Left forelimb (tissue), 1 donor: ENCODE measurements around the gene HM13.
"Not testable (repeated sequence)": the region's sequence is repeated elsewhere in the genome, so short reads cannot be mapped to it uniquely, and the experiment has no call there.

Experiments used
- DNase-seq: peaks from one replicate; pipeline ENCODE4 v3.0.0-alpha.2; 2018; ENCODE audit warnings: low spot score

HM13 gene

DNA sequence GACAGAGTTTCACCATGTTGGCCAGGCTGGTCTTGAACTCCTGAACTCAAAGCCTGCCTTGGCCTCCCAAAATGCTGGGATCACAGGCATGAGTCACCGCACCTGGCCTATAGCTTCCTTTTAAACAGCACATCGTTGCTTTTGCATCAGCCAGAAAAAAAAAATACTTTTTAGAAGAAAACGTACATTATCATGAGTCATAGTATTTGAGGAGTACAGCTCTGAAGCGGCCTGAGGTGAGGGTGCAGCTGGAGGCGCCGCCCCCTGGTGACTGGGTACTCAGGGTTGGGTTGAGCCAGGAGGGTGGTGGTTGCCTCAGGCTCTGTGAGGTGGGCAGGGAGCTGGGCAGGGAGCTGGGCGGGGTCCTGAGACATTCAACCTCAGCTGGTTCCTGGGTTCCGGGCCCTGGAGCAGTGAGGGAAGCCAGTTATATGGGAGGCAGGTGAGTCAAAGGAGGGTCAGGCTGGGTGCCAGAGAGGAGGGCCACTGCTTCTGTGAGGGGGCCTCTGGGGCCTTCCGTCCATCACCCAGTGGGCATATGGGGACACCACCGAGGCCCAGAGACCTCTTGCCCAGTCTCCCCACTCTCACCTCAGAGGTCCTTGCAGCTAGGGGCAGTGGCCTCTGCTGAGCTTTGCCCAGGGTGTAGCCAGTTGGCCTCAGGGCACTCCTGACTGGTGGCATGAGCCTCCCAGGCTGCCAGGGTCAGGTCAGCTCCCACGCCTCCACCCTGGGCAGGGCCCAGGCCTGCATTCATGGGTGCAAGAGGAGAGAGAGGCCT lies 79.2 kb downstream of the HM13 start:
- DNase-seq, result no peak

DNA sequence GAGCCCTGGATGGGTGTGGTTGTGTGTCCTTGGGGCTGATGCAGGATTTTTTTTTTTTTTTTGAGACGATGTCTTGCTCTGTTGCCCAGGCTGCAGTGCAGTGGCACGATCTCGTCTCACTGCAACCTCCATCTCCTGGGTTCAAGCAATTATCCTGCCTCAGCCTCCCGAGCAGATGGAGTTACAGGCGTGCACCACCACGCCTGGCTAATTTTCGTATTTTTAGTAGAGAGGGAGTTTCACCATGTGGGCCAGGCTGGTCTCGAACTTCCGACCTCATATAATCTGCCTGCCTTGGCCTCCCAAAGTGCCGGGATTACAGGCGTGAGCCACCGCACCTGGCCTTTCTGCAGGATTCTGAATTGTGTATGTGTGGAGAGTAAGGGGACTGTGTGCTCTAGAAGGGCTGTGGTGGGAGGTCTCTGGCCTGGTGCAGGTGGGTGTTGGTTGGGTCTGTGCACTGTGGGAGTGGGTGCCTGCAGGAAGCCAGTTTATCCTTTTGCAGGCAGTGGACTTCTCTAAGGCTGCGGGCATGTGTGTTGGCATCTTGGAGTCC lies 79.8 kb downstream of the HM13 start:
- no peak for DNase-seq

DNA sequence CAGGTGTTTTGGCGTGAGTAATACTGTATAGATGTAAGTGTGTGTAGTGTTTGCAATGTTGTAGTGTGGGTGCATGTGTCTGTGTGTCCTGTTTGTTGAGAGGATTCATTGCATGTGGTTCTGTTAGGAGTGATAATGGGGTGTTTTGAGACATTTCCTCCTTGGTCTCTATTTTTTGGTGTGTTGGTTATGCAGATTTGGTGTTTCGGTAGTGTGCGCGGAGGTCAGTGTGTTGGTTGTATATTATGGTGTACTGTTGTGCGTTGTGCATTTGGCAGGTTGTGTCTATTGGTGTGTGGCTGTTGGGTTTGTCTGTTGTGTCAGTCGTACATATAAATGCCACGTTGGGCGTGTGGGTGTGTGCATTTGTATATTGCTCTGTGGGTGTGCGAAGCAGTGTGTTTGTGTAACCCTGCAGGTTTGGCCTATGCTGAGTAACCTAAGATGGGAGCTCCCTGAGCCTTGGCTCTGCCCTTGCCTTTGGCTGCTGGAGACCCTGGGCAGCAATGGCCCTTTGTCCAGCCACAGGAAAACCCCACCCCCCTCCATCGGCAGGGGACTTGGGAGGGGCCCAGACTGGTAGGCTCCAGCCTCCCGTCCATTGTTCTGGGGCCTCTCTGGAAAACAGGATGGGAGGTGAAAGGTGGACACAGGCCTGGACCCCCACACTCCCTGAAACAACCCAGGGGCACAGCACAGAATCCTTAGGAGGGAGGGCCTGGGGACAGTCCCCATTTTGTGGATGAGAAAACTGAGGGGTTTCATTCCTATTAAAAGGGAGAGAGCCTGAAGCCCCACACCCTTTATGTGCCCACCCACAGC lies 80.5 kb downstream of the HM13 start:
- DNase-seq, result no peak

DNA sequence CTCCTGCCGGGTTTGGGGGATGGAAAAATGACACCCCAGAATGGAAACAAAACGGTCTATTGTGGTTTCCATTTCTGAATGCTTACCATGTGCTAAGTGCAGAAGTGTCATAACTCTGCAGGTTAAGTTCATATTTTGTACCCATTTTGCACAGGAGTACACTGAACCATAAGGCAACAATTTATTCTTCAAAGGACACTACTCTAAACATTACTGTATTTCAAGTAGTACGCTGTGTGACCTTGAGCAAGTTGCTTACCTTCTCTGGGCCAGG lies 81.1 kb downstream of the HM13 start:
- no peak for DNase-seq

DNA sequence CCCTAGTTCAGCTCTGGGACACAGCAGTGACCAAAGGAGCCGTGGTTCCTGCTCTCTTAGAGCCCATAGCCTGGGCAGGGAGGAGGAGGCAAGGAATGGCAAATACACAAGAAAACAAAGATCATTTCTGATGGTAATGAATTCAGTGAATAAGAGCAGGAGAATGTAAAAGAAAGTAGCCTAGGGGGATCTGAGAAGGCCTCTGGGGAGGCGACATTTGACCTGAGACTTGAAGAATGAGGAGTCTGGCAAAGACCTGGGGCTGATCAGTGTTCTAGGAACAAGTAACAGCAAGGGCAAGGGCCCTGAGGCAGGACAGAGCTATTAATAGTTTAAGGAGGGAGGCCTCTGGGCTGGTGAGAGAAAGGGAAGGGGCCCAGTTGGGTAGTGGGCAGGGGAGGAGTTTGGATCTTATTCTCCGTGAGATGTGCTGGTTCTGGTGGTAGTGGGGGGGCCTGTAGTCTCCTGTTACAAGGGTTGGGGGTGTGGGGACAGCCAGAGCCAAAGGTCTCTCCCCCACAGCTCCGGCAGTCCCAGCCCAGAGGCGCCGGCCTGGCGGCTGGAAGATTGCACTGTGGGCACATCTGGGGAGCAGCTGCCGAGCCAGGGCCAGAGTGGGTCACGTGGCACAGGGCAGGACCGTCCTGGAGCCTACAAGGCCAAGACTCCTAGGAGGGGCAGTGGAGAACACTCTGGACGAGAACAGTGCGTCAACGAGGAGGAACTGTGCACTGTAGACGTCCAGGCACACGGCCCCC lies 81.6 kb downstream of the HM13 start:
- DNase-seq, result peak; percentile 78

DNA sequence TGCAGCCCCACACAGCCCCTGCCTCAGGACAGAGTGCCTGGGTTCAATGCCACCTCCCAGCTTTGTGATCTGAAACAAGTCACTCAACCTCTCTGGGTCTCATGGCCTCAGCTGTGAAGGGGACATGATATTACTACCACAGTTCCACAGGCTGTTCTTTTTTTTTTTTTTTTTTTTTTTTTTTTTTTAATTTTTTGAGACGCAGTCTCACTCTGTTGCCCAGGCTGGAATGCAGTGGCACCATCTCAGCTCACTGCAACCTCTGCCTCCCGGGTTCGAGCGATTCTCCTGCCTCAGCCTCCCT lies 82.1 kb downstream of the HM13 start:
- not testable (repeated sequence) for DNase-seq

DNA sequence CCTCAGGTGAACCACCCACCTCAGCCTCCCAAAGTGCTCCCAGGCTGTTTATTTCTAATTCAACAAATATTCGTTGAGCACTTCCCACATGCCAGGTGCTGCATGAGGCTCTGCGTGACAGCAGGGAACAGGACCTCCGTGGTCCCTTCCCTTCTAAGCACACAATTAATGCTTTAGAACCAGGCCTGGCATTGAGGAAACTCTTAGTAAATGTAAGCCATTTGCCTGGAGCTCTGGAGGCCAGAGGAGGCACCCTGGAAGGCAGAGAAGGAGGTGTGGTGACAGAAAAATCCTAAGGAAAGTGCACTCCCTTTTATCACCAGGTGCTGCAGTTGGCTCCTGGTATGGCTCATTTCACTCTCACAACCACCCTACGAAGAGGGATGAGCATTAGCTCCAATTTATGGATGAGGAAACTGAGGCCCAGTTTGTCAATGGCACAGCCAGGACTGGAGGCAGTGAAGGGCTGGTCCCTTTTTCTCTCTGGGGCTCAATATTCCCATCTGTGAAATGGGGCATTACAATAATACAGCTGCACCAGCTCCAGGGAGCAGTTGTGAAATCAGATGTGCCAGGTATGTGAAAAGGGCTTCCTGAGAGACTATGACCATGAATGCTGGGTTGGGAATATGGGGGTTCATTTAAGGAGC lies 82.7 kb downstream of the HM13 start:
- DNase-seq, result no peak

DNA sequence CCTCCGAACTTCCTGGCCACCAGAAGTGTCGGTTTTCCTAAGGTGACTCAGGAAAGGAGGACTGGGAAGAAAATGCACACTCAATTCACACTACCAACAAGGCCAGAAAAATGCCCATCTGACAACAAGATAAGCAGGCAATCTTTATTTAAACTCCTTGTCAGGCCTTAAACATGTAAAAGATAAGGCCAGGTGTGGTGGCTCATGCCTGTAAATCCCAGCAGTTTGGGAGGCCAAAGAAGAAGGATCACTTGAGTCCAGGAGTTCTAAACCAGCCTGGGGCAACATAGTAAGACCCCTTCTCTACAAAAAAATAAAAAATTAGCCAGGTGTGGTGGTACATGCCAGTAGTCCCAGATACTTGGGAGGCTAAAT lies 83.2 kb downstream of the HM13 start:
- DNase-seq, result no peak

DNA sequence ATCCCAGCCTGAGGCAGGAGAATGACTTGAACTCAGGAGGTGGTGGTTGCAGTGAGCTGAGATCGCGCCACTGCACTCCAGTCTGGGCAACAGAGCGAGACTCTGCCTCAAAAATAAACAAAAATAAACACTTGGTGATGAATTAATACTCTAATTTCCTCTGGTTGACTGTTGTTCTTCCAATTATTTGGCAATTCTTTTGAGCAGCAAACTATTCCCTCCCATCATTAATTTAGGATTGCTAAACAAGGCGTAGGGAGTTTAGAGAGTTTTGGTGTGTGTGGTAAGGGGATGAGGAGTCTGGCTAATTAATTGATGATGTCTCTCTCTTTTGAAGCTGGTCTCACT lies 88.2 kb downstream of the HM13 start:
- DNase-seq, result no peak

DNA sequence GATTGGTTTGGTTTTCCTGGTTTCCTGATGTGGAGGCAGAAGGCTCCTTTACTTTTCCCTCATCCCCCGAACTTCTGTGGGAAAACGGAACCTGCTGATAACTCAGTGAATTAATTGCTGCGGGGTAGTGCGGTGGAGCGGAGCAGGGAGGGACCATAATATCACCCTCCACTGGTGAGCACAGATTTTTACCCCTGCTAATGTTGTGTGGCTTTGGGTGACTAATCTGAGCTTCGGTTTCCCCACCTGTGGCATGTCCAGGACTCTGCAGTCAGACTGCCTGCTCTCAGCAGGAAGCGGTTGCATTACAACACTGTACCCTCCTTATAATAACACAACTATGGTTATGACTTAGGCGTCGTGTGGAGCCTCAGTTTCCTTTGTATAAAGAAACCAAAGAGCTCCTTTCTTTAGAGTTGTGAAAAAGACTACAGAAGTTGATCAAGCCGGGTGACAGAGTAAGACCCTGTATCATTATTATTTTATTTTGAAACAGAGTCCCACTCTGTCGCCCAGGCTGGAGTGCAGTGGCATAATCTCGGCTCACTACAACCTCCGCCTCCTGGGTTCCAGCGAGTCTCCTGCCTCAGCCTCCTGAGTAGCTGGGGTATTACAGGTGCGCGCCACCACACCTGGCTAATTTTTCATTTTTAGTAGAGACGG lies 88.7 kb downstream of the HM13 start:
- DNase-seq, result no peak

DNA sequence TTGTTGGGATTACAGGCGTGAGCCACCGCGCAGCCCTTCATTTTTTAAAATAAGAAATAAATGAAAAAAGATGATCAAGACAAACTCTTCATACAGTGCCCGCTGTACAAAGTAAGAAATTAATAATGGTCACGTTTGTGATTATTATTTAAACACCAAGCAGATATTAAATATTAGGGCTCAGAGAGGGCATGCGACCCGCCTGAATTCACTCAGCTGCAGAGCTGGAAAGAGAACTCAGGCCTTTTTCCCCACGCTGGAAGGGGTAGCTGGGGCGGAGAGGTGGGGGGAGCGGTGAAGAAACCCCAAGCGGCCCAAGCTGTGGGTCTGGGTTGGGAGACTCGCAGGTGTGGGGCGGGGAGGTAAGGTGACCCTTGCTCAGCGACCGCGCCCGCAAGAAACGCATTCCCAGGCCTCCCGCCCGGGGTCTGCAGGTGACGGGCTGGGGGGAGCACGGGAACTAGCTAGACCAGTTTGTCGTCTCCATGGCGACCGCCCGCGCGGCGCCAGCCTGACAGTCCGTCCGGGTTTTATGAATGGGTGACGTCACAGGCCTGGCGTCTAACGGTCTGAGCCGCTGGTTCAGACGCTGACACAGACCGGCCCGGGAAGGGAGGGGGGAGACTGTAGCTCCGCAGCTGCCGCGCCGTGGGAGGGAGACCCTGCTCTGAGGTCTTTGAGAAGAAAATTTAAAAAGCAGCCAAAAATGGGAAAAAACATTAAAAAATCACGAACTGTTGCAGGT lies 89.8 kb downstream of the HM13 start:
- peak; percentile 97 for DNase-seq

DNA sequence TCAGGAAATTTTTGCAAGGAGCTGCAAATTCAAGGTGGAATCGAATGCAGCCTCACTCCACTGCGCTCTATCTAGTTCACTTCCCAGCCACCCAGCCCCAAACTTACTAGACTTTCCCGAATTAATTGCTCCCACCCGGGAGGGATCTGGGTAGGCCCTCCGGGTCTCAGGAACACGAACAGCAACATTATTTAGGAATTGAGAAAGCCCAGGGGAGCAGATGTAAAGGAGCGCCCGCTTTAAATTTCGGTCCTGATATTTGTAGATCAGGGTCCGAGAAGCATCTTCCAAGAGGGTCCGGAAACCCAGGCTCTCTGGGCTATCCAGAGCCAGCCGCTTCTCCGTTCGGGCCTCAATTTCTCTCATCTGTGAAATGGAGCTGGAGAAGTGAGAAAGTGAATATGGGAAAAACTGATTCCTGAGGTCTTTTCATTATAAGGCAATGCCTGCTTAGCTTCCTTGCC lies 90.4 kb downstream of the HM13 start:
- no peak for DNase-seq

DNA sequence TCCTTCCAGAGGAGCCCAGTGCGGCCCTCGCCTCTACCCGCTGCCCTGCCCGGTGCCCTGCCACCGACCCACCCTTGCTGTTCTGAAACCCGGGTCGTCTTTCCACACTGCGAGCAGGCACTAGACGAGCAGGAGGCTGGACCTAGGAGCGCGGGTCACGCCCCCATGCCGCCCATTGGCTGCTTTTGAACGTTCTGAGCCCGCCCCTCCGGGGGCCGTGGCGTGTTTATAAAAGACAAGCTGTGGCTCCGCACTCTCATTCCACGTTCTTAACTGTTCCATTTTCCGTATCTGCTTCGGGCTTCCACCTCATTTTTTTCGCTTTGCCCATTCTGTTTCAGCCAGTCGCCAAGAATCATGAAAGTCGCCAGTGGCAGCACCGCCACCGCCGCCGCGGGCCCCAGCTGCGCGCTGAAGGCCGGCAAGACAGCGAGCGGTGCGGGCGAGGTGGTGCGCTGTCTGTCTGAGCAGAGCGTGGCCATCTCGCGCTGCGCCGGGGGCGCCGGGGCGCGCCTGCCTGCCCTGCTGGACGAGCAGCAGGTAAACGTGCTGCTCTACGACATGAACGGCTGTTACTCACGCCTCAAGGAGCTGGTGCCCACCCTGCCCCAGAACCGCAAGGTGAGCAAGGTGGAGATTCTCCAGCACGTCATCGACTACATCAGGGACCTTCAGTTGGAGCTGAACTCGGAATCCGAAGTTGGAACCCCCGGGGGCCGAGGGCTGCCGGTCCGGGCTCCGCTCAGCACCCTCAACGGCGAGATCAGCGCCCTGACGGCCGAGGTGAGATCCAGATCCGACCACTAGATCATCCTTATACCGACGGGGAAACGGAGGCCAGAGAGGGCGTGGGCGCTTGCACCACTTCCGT lies 91.0 kb downstream of the HM13 start, which contains the start of gene ID1:
TSS of gene ID1 (plus strand) at position 259 of the 871 bp plus-strand sequence. CDS start at position 358, 99 bp downstream.
- peak; percentile 96 for DNase-seq

DNA sequence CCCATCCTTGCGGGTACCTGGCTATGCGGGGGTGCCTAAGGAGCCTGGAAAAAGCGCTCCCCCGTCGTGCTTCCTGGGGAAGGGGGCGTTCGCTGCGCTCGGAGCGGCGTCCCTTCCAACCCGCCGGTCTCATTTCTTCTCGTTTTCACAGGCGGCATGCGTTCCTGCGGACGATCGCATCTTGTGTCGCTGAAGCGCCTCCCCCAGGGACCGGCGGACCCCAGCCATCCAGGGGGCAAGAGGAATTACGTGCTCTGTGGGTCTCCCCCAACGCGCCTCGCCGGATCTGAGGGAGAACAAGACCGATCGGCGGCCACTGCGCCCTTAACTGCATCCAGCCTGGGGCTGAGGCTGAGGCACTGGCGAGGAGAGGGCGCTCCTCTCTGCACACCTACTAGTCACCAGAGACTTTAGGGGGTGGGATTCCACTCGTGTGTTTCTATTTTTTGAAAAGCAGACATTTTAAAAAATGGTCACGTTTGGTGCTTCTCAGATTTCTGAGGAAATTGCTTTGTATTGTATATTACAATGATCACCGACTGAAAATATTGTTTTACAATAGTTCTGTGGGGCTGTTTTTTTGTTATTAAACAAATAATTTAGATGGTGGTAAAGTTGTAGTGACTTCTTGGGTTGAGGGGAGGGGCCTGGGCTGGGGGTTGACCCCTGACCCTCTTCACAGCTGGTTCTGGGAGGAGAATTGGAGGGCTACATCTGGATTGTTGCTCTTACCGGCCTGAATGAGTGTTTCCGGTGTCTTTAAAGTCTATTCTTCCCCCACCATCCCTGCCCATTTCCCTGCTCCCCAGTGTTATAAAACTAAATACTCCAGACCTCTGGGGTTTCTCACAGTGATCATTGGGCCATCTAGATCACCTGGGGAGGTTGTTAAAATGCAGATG lies 91.9 kb downstream of the HM13 start:
- DNase-seq, result peak; percentile 71

DNA sequence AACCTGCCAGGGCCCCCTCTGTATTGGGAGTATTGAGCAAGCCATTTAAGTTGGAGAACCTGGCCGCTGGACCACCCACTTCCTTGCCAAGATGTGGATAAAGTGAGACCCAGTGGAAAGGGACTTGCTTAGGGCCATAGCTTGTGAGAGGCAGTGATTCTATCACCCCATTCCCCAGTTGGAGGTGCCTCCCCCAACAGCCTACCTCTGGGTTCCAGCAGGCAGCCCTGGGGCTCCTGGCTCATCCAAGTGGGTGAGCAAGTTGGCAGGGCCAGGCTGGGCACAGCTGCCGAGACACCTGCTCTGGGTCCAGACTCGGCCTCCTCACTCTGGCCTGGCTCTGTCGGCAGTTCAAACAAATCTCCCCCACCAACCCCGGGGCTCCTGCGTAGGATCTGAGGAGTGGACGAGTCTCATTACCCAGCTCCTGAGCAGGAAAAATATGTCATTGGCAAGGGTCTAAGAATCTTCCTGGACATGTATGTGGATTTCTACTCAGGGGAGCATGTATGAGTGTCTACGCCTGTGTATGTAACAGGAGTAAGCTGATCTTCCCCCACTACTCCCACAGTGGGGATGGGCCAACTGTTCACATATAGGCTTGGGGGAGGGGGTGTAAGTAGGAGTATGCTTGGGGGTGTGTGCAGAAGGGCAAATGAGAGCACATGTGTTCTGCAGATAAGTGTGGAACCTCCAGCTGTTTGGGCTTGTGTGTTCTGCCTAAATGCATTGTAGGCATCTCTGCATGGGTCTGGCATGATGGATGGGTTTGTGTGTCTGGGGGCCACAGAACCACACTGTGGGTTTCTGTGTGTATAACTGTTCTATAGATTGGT lies 92.8 kb downstream of the HM13 start:
- DNase-seq, result peak; percentile 78

DNA sequence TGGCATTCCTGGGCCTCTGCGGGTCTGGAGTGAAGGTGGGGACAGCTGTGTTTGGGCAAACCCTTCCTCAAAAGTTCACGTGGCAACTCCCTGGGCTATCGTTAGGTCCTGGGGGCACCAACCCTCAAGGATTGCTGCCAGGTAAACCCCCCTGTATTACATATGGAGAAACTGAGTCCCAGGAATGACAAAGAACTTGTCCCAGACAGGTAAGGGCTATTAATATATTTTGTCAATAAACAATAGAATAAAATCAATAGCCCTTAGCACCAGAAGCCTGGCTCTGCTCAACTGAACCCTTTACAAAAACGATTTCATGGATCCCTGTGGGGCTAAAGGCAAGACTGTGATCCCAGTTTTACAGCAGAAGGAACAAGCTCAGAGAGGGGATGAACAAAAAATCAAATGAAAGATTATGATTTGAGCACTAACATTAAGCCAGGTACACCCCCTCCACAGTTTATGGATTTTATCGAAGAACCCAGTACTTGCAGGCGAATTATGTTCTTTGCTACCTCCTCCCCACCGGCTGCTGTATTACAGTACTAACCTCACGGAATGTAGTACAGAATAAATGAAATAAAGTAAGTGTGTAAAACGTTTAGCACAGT lies 93.5 kb downstream of the HM13 start:
- DNase-seq, result no peak

DNA sequence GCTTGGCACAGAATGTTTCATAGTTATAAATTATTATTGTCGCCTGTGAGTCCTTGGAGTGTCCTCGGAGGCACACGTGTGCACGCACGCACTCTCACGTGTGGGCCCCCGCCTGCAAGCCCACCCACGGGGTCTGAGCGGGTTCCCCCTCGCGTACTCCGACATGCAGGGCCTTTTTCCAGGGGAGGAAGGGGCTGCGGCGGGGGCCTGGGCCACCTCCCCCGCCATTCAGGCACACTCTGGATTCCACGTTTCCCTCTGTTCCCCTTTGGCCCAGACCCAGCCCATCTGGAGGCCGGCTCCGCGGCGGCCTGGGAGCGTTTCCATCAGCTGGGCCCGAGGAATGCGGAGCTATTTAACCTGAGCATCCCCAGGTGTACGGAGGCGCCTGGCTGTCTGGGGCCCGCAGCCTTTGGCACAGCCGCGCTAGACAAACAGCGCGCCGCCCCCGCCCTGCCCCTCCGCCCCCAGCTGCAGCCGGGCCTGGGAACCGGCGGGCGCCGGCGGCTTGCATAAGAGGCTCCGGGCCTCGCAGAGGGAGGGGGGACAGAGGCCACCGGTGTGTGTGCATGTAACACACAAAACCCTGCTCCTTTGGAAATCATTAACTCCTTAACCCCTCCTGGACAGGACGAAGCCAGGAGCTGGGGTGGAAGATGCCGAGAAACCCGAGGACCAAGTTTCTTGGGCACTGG lies 94.2 kb downstream of the HM13 start:
- peak; percentile 94 for DNase-seq
